Aorta (tissue), 5 donors: ENCODE results near the gene PDZD8. TPM values are rescaled to one million over a fixed set of nuclear protein-coding genes. Genes with fewer than 3 reads are reported as not detected.

Source experiments
- ATAC-seq: fragments of 200-7000 bp; cut with Tn5 transposase; one replicate; pipeline ENCODE4 v1.9.1; 2022; ENCODE audit warnings: moderate library complexity; ENCODE audit not compliant: low FRiP score
- DNase-seq, 2 donors: peaks; one replicate each; pipeline ENCODE4 v3.0.0-alpha.2; 2020
- H3K27ac ChIP-seq, 2 donors: one replicate each; pipeline ENCODE4 v1.5.1; 2013; ENCODE audit warnings: low read length in 2 of 2, mild to moderate bottlenecking in 2 of 2, moderate library complexity in 2 of 2, control low read depth in 1 of 2, inconsistent platforms in 1 of 2, low read depth in 1 of 2
- H3K27me3 ChIP-seq, 2 donors: one replicate each; pipeline ENCODE4 v1.6.1; 2013; ENCODE audit warnings: control low read depth in 1 of 2, low read length in 1 of 2, mild to moderate bottlenecking in 1 of 2, moderate library complexity in 1 of 2; ENCODE audit not compliant: insufficient read depth in 2 of 2, control insufficient read depth in 1 of 2
- H3K36me3 ChIP-seq, 2 donors: one replicate each; pipeline ENCODE4 v1.6.1; 2013; ENCODE audit warnings: control low read depth in 1 of 2, low read length in 1 of 2, mild to moderate bottlenecking in 1 of 2; ENCODE audit not compliant: insufficient read depth in 2 of 2, control insufficient read depth in 1 of 2
- H3K4me1 ChIP-seq, 2 donors: one replicate each; pipeline ENCODE4 v1.6.1; 2013; ENCODE audit warnings: low read length in 2 of 2, control low read depth in 1 of 2, mild to moderate bottlenecking in 1 of 2, moderate library complexity in 1 of 2; ENCODE audit not compliant: insufficient read depth in 2 of 2, control insufficient read depth in 1 of 2
- H3K4me3 ChIP-seq, 2 donors: one replicate each; pipeline ENCODE4 v1.5.1; 2013; ENCODE audit warnings: low read length in 2 of 2, control low read depth in 1 of 2, mild to moderate bottlenecking in 1 of 2
- H3K9me3 ChIP-seq: one replicate; pipeline ENCODE4 v1.6.1; 2013; ENCODE audit warnings: mild to moderate bottlenecking, low read length; ENCODE audit not compliant: control insufficient read depth
- WGBS, 2 donors: extraction: QIAGEN DNeasy Blood & Tissue Kit; methylation state at CpG; one replicate each; pipeline ENCODE4 v1.1.7; 2013; 5-methylcytosine and 5-hydroxymethylcytosine counted together
- intact Hi-C, 2 donors: fragments of 100-400 bp; cut with DNase I; formaldehyde crosslinking; loops; one replicate each; pipeline versions ENCODE4 v1.14.2 to v1.15.0; 2022
- polyA plus RNA-seq, 2 donors: library from polyadenylated mRNA; stranded (reverse); fragments of 200-250 nt; gene quantifications; one replicate each; pipeline ENCODE4 v1.2.3, GENCODE V29; 2013
- total RNA-seq, 2 donors: library from RNA; stranded (reverse); fragmentation: NEBNext Ultra II Directional; extraction: Animal tissue kit (Norgen Biotek cat#: 25700); gene quantifications; one replicate each; pipeline ENCODE4 v1.2.1, GENCODE V29; 2021
- donor health status: healthy with polysubstance abuse.
- donor health status: Bipolar disorder and iron deficiency.
- donor health status: DM: no; HTN: no; CAD: no.
- donor health status: DM: no; HTN: no; CAD: no.
- donor health status: DM: yes; HTN: yes; CAD: no.

Gene PDZD8
- total and polyA plus RNA-seq, 4 donors: 4.5 to 36.0 (median 20.4) TPM

- Histone ChIP-seq H3K4me3 (no peak overlapping the region), H3K9me3 (no peaks in the 10 kb centered on the region), H3K27me3 (no peaks in the 10 kb centered on the region), H3K36me3 (no peaks in the 10 kb centered on the region), H3K27ac (no peak overlapping the region), H3K4me1 (no peaks in the 10 kb centered on the region)
- no peak for ATAC-seq
- WGBS, 2 donors: 72 to 80% methylated on average over 3 of the region's 3 CpGs
- intact Hi-C loops: no loop called here
- DNase-seq: no peak
Observed at GRCh38 chr10:117405730-117406129, 30.5 kb upstream of the PDZD8 start.

- ATAC-seq (no peak), DNase-seq (no peak)
- Histone ChIP-seq H3K36me3 (no peaks in the 10 kb centered on the region), H3K9me3 (no peaks in the 10 kb centered on the region), H3K27ac (no peak overlapping the region), H3K4me1 (no peaks in the 10 kb centered on the region), H3K4me3 (no peak overlapping the region), H3K27me3 (no peaks in the 10 kb centered on the region)
- intact Hi-C loops: no loop called here
- WGBS, 2 donors: 45 to 58% methylated on average over 3 of the region's 3 CpGs
Observed at GRCh38 chr10:117400329-117400728, 25.1 kb upstream of the PDZD8 start.

GRCh38 chr10:117399341-117400196 lies 24.3 kb upstream of the PDZD8 start:
- Histone ChIP-seq H3K4me1 (no peaks in the 10 kb centered on the region), H3K27ac (no peak overlapping the region), H3K36me3 (no peaks in the 10 kb centered on the region), H3K27me3 (no peaks in the 10 kb centered on the region), H3K9me3 (no peaks in the 10 kb centered on the region), H3K4me3 (no peak overlapping the region)
- intact Hi-C loops: no loop called here
- WGBS, 2 donors: 88 to 94% methylated on average over 6 of the region's 6 CpGs
- no peak for DNase-seq
- ATAC-seq: no peak

DNA sequence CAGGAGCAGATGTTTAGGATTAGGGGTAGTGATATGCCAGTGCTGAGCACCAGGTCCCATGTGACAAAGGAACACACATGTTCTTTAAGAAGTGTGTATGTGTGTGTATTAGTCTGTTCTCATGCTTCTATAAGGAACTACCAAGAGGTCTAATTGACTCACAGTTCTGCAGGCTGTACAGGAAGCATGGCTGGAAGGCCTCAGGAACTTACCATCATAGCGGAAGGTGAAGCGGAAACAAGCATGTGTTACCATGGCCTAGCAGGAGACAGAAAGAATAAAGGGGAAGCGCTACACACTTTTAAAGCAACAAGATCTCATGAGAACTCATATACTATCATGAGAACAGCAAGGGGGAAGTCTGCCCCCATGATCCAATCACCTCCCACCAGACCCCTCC lies 22.8 kb upstream of the PDZD8 start:
- Histone ChIP-seq H3K4me1 (no peaks in the 10 kb centered on the region), H3K9me3 (no peaks in the 10 kb centered on the region), H3K27ac (no peak overlapping the region), H3K36me3 (no peaks in the 10 kb centered on the region), H3K27me3 (peaks cover 0 to 1% of the 10 kb centered on the region in 2 donors), H3K4me3 (no peak overlapping the region)
- WGBS, 2 donors: 95 to 99% methylated on average over 3 of the region's 3 CpGs
- DNase-seq (no peak), ATAC-seq (no peak)
- intact Hi-C loops: no loop called here

DNA sequence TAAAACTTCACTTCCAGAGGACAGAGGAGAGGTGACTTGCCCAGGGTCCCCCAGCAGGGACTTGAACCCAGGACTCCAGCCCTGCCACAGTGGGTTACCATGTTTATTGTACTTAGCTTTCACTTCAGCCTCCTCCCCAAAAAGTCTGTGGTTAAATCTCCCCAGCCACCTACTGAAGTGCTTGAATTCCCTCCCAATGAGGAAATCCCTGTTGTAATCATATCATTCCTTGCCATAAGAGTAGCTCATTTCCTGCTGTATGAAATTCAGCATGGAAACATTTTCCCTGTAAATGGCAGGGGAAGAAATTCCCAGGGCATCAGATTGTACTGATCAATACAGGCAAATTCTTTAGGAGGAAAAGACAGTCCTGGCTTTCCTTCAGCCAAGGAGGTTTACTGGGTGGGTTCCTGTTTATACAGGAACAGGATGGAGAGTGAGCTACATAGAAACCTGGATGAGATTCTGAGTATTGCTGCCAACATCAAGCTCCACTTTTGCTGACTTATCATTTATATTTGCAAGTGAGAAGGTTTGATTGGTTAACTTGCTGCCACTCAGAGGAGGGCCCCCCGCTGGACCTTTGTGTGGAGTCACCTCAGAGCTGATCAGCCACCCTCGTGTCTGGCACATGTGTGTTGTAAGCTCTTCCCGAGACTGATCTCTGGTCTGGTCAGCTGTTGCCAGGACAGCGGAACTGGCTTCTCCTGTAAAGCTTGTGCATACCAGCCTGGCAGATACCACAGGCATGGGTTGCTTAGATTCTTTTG lies 16.4 kb upstream of the PDZD8 start:
- 36 to 37% methylated on average over 4 of the region's 4 CpGs for WGBS, 2 donors
- H3K4me3 ChIP-seq: no peak overlapping the region
- peaks cover 0 to 7% of the 10 kb centered on the region in 2 donors for H3K27me3 ChIP-seq
- DNase-seq: no peak
- ATAC-seq: no peak
- no peaks in the 10 kb centered on the region for H3K36me3 ChIP-seq
- H3K4me1 ChIP-seq: no peaks in the 10 kb centered on the region
- intact Hi-C loops: no loop called here
- H3K27ac ChIP-seq: no peak overlapping the region
- no peaks in the 10 kb centered on the region for H3K9me3 ChIP-seq

GRCh38 chr10:117390420-117390819 lies 15.2 kb upstream of the PDZD8 start:
- Histone ChIP-seq H3K27ac (no peak overlapping the region), H3K36me3 (no peaks in the 10 kb centered on the region), H3K4me1 (no peaks in the 10 kb centered on the region), H3K9me3 (no peaks in the 10 kb centered on the region), H3K4me3 (no peak overlapping the region), H3K27me3 (peaks cover 0 to 7% of the 10 kb centered on the region in 2 donors)
- ATAC-seq: no peak
- no peak for DNase-seq
- intact Hi-C loops: no loop called here
- WGBS, 2 donors: 89 to 92% methylated on average over 3 of the region's 3 CpGs

DNA sequence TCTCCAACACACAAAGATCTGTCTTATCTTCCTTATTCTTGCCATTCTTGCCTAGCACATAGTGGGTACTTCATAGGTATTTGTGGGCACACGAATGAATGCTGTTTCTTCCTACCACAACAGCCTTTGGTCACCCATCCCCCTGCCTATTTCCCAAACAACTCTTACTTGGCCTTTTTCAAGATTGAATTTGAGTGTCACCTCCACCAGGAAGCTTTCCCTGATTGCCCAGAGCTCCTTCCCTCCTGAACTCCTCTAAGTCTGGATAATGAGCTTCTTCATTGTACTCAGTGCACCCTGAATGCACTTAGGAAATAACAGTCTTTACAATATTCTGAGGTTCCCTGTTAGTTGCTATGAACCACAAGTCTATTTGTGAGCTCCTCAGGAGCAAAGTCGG lies 11.6 kb upstream of the PDZD8 start:
- H3K9me3 ChIP-seq: peaks cover 1% of the 10 kb centered on the region
- 80 to 86% methylated on average over 2 of the region's 2 CpGs for WGBS, 2 donors
- H3K27ac ChIP-seq: no peak overlapping the region
- no peaks in the 10 kb centered on the region for H3K4me1 ChIP-seq
- DNase-seq (no peak), ATAC-seq (no peak)
- no peak overlapping the region for H3K4me3 ChIP-seq
- intact Hi-C loops: no loop called here
- H3K27me3 ChIP-seq: peaks cover 0 to 5% of the 10 kb centered on the region in 2 donors
- no peaks in the 10 kb centered on the region for H3K36me3 ChIP-seq

DNA sequence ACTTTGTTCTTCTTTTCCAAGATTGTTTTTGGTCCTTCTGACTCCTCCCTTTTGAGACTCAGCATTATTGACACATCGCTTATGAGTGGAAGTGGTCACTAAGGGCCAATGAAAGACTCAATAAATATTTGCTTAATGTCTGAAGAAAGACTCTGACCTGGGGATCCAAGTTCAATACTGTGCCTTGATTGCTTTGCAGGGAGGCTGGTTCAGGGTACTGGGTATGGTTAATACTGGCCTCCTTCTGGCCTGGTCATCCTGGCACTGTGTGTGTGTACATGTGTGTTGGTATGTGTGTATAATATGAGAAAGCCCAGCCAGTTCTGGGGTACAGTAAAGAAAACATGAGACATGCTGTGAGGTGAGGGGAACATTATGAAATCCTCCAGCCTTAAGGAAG lies 7.6 kb upstream of the PDZD8 start:
- ATAC-seq: no peak
- Histone ChIP-seq H3K4me3 (no peak overlapping the region), H3K9me3 (peaks cover 1% of the 10 kb centered on the region), H3K4me1 (peaks cover 0 to 1% of the 10 kb centered on the region in 2 donors), H3K27me3 (peaks cover 0 to 3% of the 10 kb centered on the region in 2 donors), H3K36me3 (no peaks in the 10 kb centered on the region), H3K27ac (no peak overlapping the region)
- intact Hi-C loops: no loop called here
- DNase-seq: no peak
- WGBS, 2 donors: 51 to 78% methylated on average over 1 of the region's 1 CpG
